Loucy (cell line): Measurements from ENCODE around the gene AMOTL1.
A peak's percentile ranks its signal among the peaks of the same experiment; 100 is the strongest.

ENCODE experiments used
- H2AFZ ChIP-seq: fragments of 200-600 bp; sonication (generic); 2 replicates; pipeline ENCODE4 v1.6.0; 2016; ENCODE audit warnings: antibody characterized with exemption, mild to moderate bottlenecking, low read length, moderate library complexity
- H3F3A ChIP-seq: fragments of 200-600 bp; 2 replicates; pipeline ENCODE4 v1.6.0; 2016; ENCODE audit warnings: antibody characterized with exemption, low read depth, mild to moderate bottlenecking
- H3K27me3 ChIP-seq: fragments of 200-600 bp; sonication (generic); 2 replicates; pipeline ENCODE4 v1.6.1; 2014; ENCODE audit warnings: low read length, mild to moderate bottlenecking; ENCODE audit not compliant: insufficient read depth, poor library complexity, severe bottlenecking
- H3K36me3 ChIP-seq: fragments of 200-600 bp; sonication (generic); 2 replicates; pipeline ENCODE4 v1.6.1; 2016; ENCODE audit warnings: low read length; ENCODE audit not compliant: insufficient read depth
- H3K4me1 ChIP-seq: fragments of 200-600 bp; sonication (generic); 2 replicates; pipeline ENCODE4 v1.5.1; 2014; ENCODE audit warnings: low read length, mild to moderate bottlenecking; ENCODE audit not compliant: insufficient read depth, poor library complexity, severe bottlenecking
- H3K4me2 ChIP-seq: fragments of 200-600 bp; sonication (generic); 2 replicates; pipeline ENCODE4 v1.6.0; 2014; ENCODE audit warnings: antibody characterized with exemption, low read length, low read depth, mild to moderate bottlenecking; ENCODE audit not compliant: poor library complexity, severe bottlenecking
- H3K4me3 ChIP-seq: fragments of 200-600 bp; sonication (generic); 2 replicates; pipeline ENCODE4 v1.5.1; 2014; ENCODE audit warnings: low read length, mild to moderate bottlenecking, mixed read lengths; ENCODE audit not compliant: poor library complexity, severe bottlenecking
- H3K79me2 ChIP-seq: fragments of 200-600 bp; sonication (generic); 2 replicates; pipeline ENCODE4 v1.6.1; 2014; ENCODE audit warnings: low read length; ENCODE audit not compliant: insufficient read depth
- H3K9ac ChIP-seq: fragments of 200-600 bp; sonication (generic); 2 replicates; pipeline ENCODE4 v1.6.0; 2014; ENCODE audit warnings: mild to moderate bottlenecking, low read depth, low read length, moderate library complexity; ENCODE audit not compliant: poor library complexity, severe bottlenecking
- H3K9me2 ChIP-seq: fragments of 200-600 bp; sonication (generic); replicated peaks from 2 replicates; pipeline ENCODE4 v1.6.1; 2016; ENCODE audit warnings: low read depth, low read length, mixed read lengths
- H3K9me3 ChIP-seq: fragments of 200-600 bp; sonication (generic); 2 replicates; pipeline ENCODE4 v1.6.1; 2014; ENCODE audit warnings: mild to moderate bottlenecking, antibody characterized with exemption, low read length, low read depth; ENCODE audit not compliant: insufficient read depth
- H4K20me1 ChIP-seq: fragments of 200-600 bp; sonication (generic); 2 replicates; pipeline ENCODE4 v1.6.0; 2014; ENCODE audit warnings: antibody characterized with exemption, low read length, mild to moderate bottlenecking; ENCODE audit not compliant: insufficient read depth, poor library complexity, severe bottlenecking
- EZH2phosphoT487 ChIP-seq: fragments of 200-600 bp; IDR thresholded peaks from 2 replicates; pipeline ENCODE4 v1.6.1; 2018; ENCODE audit warnings: antibody characterized with exemption, mild to moderate bottlenecking, moderate library complexity, borderline replicate concordance
- TF ChIP-seq, protein P1 (sequence below): fragments of 200-600 bp; sonication (generic); conservative IDR thresholded peaks from 2 replicates; pipeline ENCODE4 v1.5.1; 2014; ENCODE audit warnings: mild to moderate bottlenecking, antibody characterized with exemption, low read length

Gene AMOTL1, protein sequence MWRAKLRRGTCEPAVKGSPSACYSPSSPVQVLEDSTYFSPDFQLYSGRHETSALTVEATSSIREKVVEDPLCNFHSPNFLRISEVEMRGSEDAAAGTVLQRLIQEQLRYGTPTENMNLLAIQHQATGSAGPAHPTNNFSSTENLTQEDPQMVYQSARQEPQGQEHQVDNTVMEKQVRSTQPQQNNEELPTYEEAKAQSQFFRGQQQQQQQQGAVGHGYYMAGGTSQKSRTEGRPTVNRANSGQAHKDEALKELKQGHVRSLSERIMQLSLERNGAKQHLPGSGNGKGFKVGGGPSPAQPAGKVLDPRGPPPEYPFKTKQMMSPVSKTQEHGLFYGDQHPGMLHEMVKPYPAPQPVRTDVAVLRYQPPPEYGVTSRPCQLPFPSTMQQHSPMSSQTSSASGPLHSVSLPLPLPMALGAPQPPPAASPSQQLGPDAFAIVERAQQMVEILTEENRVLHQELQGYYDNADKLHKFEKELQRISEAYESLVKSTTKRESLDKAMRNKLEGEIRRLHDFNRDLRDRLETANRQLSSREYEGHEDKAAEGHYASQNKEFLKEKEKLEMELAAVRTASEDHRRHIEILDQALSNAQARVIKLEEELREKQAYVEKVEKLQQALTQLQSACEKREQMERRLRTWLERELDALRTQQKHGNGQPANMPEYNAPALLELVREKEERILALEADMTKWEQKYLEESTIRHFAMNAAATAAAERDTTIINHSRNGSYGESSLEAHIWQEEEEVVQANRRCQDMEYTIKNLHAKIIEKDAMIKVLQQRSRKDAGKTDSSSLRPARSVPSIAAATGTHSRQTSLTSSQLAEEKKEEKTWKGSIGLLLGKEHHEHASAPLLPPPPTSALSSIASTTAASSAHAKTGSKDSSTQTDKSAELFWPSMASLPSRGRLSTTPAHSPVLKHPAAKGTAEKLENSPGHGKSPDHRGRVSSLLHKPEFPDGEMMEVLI

GRCh38 chr11:94767701-94768601 lies at the start of gene AMOTL1:
AMOTL1 (plus strand) TSS chr11:94768356; CDS start chr11:94768512, 156 bp downstream.
- Histone ChIP-seq H3K4me2 (peak within 1 kb of the TSS; percentile 91), H3K27me3 (peaks cover 4% of the 10 kb centered on the region), H3K4me3 (peak within 1 kb of the TSS; percentile 81), H2AFZ (peak within 1 kb of the TSS; percentile 90), H3K9me3 (no peaks in the 10 kb centered on the region), H3K9ac (peak within 1 kb of the TSS; percentile 94), H3F3A (no peaks in the 10 kb centered on the region), H3K79me2 (peaks cover 47% of the 10 kb centered on the region), H4K20me1 (peaks cover 34% of the 10 kb centered on the region), H3K9me2 (no peaks in the 10 kb centered on the region), H3K4me1 (peaks cover 28% of the 10 kb centered on the region), H3K36me3 (no peaks in the 10 kb centered on the region)
- TF ChIP-seq, protein P1, sequence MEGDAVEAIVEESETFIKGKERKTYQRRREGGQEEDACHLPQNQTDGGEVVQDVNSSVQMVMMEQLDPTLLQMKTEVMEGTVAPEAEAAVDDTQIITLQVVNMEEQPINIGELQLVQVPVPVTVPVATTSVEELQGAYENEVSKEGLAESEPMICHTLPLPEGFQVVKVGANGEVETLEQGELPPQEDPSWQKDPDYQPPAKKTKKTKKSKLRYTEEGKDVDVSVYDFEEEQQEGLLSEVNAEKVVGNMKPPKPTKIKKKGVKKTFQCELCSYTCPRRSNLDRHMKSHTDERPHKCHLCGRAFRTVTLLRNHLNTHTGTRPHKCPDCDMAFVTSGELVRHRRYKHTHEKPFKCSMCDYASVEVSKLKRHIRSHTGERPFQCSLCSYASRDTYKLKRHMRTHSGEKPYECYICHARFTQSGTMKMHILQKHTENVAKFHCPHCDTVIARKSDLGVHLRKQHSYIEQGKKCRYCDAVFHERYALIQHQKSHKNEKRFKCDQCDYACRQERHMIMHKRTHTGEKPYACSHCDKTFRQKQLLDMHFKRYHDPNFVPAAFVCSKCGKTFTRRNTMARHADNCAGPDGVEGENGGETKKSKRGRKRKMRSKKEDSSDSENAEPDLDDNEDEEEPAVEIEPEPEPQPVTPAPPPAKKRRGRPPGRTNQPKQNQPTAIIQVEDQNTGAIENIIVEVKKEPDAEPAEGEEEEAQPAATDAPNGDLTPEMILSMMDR: no peak
- TF ChIP-seq EZH2phosphoT487: no peak

GRCh38 chr11:94719876-94720275 lies 48.3 kb upstream of the AMOTL1 start:
- H2AFZ ChIP-seq: no peak overlapping the region

More at GRCh38 chr11:94719876-94720275, 48.3 kb upstream of the AMOTL1 start:
- TF ChIP-seq, protein P1: no peak
- Histone ChIP-seq H3K27me3 (no peaks in the 10 kb centered on the region), H3K79me2 (no peaks in the 10 kb centered on the region), H3K9me2 (no peaks in the 10 kb centered on the region), H4K20me1 (no peaks in the 10 kb centered on the region), H3K4me1 (no peaks in the 10 kb centered on the region), H3F3A (no peaks in the 10 kb centered on the region), H3K9ac (no peak overlapping the region), H3K36me3 (no peaks in the 10 kb centered on the region), H3K4me3 (no peak overlapping the region), H3K4me2 (no peak overlapping the region), H3K9me3 (no peaks in the 10 kb centered on the region)
